Lung (tissue), 12 donors: ENCODE results near the gene KLHL29. TPM values are rescaled to one million over a fixed set of nuclear protein-coding genes. Genes with fewer than 3 reads are reported as not detected.

Source experiments
- ATAC-seq: fragments of 200-7000 bp; cut with Tn5 transposase; one replicate; pipeline ENCODE4 v1.9.1; 2020; ENCODE audit warnings: moderate number of reproducible peaks; ENCODE audit not compliant: insufficient read depth, low FRiP score
- DNase-seq, 3 donors: peaks; one replicate each; pipeline ENCODE4 v3.0.0-alpha.2; 2013 to 2017
- H3K27ac ChIP-seq, 2 donors: one replicate each; pipeline ENCODE4 v1.5.1; 2013; ENCODE audit warnings: mild to moderate bottlenecking in 2 of 2, moderate library complexity in 2 of 2, control low read depth in 1 of 2, inconsistent platforms in 1 of 2, low read depth in 1 of 2, low read length in 1 of 2
- H3K27me3 ChIP-seq, 3 donors: one replicate each; pipeline ENCODE4 v1.5.1; 2013; ENCODE audit warnings: low read length in 2 of 3; ENCODE audit not compliant: control insufficient read depth in 3 of 3, insufficient read depth in 3 of 3
- H3K36me3 ChIP-seq, 4 donors: one replicate each; pipeline ENCODE4 v1.5.1; 2013; ENCODE audit warnings: low read length in 4 of 4, mild to moderate bottlenecking in 1 of 4, moderate library complexity in 1 of 4; ENCODE audit not compliant: control insufficient read depth in 4 of 4, insufficient read depth in 4 of 4
- H3K4me1 ChIP-seq, 5 donors: one replicate each; pipeline ENCODE4 v1.5.1; 2013; ENCODE audit warnings: low read length in 5 of 5, mild to moderate bottlenecking in 2 of 5, moderate library complexity in 1 of 5; ENCODE audit not compliant: control insufficient read depth in 5 of 5, insufficient read depth in 5 of 5
- H3K4me3 ChIP-seq: one replicate; pipeline ENCODE4 v1.5.1; 2013; ENCODE audit warnings: mild to moderate bottlenecking, control low read depth, moderate library complexity
- H3K9ac ChIP-seq, 2 donors: one replicate each; pipeline ENCODE4 v1.5.1; 2013; ENCODE audit warnings: low read length in 2 of 2, control low read depth in 1 of 2; ENCODE audit not compliant: insufficient read depth in 1 of 2
- H3K9me3 ChIP-seq, 4 donors: one replicate each; pipeline ENCODE4 v1.5.1; 2013; ENCODE audit warnings: low read length in 3 of 4, mild to moderate bottlenecking in 1 of 4, moderate library complexity in 1 of 4; ENCODE audit not compliant: control insufficient read depth in 4 of 4, insufficient read depth in 3 of 4
- CTCF ChIP-seq: IDR thresholded peaks from 2 replicates; pipeline ENCODE4 v1.5.1; 2012; ENCODE audit warnings: mild to moderate bottlenecking; ENCODE audit errors: control extremely low read depth, extremely low read depth
- WGBS, 2 donors: extraction: QIAGEN DNeasy Blood & Tissue Kit; methylation state at CpG; one replicate each; pipeline ENCODE4 v1.1.7; 2013; 5-methylcytosine and 5-hydroxymethylcytosine counted together
- polyA plus RNA-seq, 2 donors: library from polyadenylated mRNA; stranded (reverse); fragments of 200-250 nt; gene quantifications; one replicate each; pipeline ENCODE4 v1.2.1, GENCODE V29; 2013
- total RNA-seq, 2 donors: library from RNA; depleted of rRNA in 1 of 2; stranded (reverse); fragments of >200 nt in 1 of 2; gene quantifications; one replicate each; pipeline ENCODE4 v1.2.1, GENCODE V29; 2014 to 2021
- donor health status: control.
- donor health status: control.
- donor health status: Bipolar disorder and iron deficiency.
- donor health status: healthy.
- donor health status: DM: yes; HTN: yes; CAD: no.

Gene KLHL29
- total and polyA plus RNA-seq, 4 donors: 2.7 to 16.2 (median 3.5) TPM

DNA sequence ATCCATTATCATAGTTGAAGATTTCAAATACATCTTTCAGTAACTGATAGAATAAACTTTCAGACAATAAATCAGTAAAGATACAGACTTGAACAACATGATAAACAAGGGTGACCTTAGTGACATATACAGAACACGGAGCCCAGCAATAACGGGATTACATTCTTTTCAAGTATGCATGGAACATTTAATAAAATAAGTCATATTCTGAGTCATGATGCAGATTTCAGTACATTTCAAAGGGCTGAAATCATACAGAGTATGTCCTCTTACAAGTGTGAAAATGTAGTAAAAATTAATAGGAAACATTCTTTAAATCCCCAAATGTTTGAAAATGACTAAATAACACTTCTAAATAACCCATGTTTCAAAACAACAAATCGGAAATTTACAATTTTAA, 17.2 kb upstream of the KLHL29 start:
- ATAC-seq (no peak), DNase-seq (no peak)
- WGBS, 2 donors: 70 to 82% methylated on average over 3 of the region's 3 CpGs
- Histone ChIP-seq H3K36me3 (no peaks in the 10 kb centered on the region), H3K27ac (no peak overlapping the region), H3K9me3 (no peaks in the 10 kb centered on the region), H3K27me3 (no peaks in the 10 kb centered on the region), H3K9ac (no peak overlapping the region), H3K4me1 (no peaks in the 10 kb centered on the region), H3K4me3 (no peak overlapping the region)
- TF ChIP-seq CTCF: no peak

- H3K27me3 ChIP-seq: no peaks in the 10 kb centered on the region
- DNase-seq: no peak
- WGBS, 2 donors: 81 to 82% methylated on average over 8 of the region's 8 CpGs
- ATAC-seq: no peak
- H3K9me3 ChIP-seq: peaks cover 0 to 3% (median 0%) of the 10 kb centered on the region in 4 donors
- H3K4me3 ChIP-seq: no peak overlapping the region
- no peak for TF ChIP-seq CTCF
- H3K36me3 ChIP-seq: no peaks in the 10 kb centered on the region
- H3K27ac ChIP-seq: no peak overlapping the region
- H3K9ac ChIP-seq: no peak overlapping the region
- H3K4me1 ChIP-seq: no peaks in the 10 kb centered on the region
Measured at GRCh38 chr2:23373666-23374065, 11.3 kb upstream of the KLHL29 start.

DNA sequence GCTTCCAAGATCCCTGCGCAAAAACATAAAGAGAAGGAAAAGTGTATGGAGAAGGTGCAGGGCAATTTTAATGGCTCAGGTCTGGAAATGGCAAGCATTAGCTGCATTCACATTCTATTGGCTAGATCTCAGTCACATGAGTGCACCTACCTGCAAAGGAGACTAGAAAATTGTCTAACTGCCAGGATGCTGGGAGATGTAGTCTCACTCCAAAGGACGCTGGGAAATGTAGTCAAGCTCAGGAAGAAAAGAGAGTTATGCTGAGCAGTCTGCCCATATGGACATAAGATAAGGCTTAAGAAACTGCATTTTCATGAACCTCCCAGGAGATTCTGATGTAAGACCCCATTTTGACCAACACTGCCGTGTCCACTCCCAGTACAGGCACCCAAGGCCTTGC, 9.5 kb upstream of the KLHL29 start:
- Histone ChIP-seq H3K9me3 (peaks cover 0 to 3% (median 0%) of the 10 kb centered on the region in 4 donors), H3K27ac (no peak overlapping the region), H3K36me3 (no peaks in the 10 kb centered on the region), H3K4me1 (no peaks in the 10 kb centered on the region), H3K4me3 (no peak overlapping the region), H3K27me3 (no peaks in the 10 kb centered on the region), H3K9ac (no peak overlapping the region)
- ATAC-seq (no peak), DNase-seq (no peak)
- 81 to 93% methylated on average over 3 of the region's 3 CpGs for WGBS, 2 donors
- no peak for TF ChIP-seq CTCF

DNA sequence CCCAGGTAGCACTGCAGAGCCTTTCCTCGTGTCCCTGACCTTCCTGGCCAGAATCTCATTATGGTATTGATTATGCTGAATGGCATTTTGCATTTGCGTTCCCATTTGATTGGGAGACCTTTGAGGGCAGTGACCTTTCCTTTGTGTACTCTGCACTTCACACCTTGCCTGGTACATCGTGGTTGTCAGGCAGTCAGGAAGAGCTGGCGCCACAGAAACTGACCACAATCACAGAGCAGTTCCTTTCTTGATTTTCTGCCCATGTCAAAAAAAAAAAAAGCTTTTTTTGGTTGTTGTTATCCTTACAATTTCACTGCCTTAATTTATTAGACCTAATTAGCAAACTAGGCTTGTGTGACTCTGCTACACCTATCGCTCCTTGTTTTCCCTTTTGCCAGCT, 8.9 kb upstream of the KLHL29 start:
- Histone ChIP-seq H3K9ac (no peak overlapping the region), H3K4me3 (no peak overlapping the region), H3K27ac (no peak overlapping the region), H3K36me3 (no peaks in the 10 kb centered on the region), H3K9me3 (peaks cover 0 to 3% (median 0%) of the 10 kb centered on the region in 4 donors), H3K27me3 (no peaks in the 10 kb centered on the region), H3K4me1 (no peaks in the 10 kb centered on the region)
- 63 to 65% methylated on average over 5 of the region's 5 CpGs for WGBS, 2 donors
- DNase-seq (no peak), ATAC-seq (no peak)
- TF ChIP-seq CTCF: no peak
